NCI-H2107 (cell line): ENCODE measurements around the gene MR1.

Experiments used
- DNase-seq: peaks from one replicate; lab custom pipeline; 2025; lab: John Stamatoyannopoulos, UW

Gene MR1

GRCh38 chr1:181108304-181108867, 74.6 kb downstream of the MR1 start:
- no peak for DNase-seq

GRCh38 chr1:181110013-181110412, 76.2 kb downstream of the MR1 start:
- DNase-seq = no peak
